ENCODE results near the gene PPIH.
"Not testable (repeated sequence)": the region's sequence is repeated elsewhere in the genome, so short reads cannot be mapped to it uniquely, and the experiment has no call there.

Gene PPIH

GRCh38 chr1:42657981-42658876 is at the start of gene PPIH:
TSS of gene PPIH (plus strand) at chr1:42658423. CDS start at chr1:42658447, 24 bp downstream.
- DNase-seq, result peak; percentile 94

- no peak for DNase-seq
Measured at GRCh38 chr1:42613803-42614131, 44.5 kb upstream of the PPIH start.

DNA sequence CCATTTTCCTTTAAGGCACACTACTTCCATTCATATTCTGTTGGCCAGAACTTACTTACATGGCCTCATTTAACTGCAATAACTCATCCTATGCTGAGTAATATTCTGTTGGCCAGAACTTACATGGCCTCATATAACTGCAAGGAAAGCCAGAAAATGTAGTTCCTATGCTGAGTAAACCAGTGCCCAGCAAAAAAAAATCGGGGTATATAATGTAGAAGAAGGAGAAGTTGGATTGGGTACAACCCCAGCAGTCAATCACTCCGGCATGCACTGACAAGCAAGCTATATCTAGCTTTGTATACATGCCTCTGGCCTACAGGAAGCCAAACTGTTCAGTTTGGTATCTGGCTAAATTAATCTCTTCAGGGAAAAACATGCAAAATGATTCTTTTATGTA is 39.4 kb upstream of the PPIH start:
- no peak for DNase-seq

DNA sequence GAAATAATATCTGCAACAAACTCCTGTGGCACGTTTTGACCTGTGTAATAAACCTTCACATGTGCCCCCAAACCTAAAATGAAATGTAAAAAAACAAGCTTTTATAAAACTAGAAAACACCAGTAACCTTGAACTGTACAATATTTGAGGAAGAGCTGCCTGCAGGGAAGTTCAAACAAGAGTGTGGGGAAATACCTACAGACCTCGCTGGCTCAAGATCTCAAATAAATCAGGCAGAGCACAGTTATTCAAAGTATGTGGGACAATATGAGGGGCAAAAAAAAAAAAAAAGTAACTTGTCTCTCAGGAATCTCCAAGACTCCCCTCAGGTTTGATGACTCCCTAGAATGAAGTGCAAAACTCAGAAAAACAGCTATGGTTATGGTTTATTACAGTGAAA is 37.9 kb upstream of the PPIH start:
- DNase-seq, result no peak

DNA sequence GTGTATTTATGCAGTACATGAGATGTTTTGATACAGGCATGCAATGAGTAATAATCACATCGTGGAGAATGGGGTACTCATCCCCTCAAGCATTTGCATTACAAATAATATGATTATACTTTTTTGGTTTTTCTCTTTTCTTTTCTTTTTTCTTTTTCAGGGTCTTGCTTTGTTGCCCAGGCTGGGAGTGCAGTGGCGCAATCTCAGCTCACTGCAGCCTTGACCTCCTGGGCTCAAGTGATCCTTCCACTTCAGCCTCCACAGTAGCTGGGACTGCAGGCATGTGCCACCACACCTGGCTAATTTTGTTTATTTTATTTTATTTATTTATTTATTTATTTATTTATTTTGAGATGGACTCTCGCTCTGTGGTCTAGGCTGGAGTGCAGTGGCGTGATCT is 37.0 kb upstream of the PPIH start:
- DNase-seq, result not testable (repeated sequence)

GRCh38 chr1:42627205-42627604 is 31.0 kb upstream of the PPIH start:
- DNase-seq, result not testable (repeated sequence)

DNA sequence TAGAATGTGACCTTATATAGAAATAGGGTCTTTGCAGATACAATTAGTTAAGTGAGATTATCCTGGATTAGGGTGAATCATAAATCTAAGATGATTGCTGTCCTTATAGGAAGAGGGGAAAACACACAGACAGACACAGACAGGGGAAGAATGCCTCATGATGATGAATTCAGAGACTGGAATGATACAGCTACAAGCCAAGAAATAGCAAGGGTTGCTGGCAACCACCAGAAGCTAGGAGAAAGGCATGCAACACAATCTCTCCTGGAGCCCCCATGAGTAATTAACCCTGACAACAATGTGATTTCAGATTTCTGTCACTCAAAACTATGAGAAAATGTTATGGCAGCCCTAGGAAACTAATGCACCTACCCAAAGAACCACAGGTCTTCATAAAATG is 19.1 kb upstream of the PPIH start:
- DNase-seq, result no peak

- DNase-seq, result no peak
Measured at GRCh38 chr1:42646056-42646455, 12.2 kb upstream of the PPIH start.

- DNase-seq, result no peak
Measured at GRCh38 chr1:42657201-42657600, 1.0 kb upstream of the PPIH start.

DNA sequence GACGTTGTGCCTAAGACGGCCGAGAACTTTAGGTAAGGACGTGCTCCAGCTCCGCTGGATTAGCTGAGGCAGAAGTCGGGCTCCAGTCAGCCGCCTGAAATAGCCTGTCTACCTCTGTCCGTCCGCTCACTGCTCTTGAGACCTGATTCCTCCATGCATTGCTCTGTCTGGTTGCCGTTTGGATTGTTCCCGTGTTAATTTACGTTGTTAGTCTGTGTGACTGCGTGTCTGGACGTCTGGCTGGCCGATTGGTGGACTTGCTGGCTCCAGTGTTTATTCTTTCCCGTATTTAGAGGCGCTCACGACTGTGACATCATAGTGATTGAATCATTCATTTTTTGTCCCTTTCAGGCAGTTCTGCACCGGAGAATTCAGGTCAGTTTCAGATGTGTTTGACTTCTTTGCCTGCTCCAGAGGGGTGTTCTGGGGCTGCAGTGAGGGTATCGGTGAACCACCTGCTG is 684 bp downstream of the PPIH start:
- DNase-seq, result no peak

DNA sequence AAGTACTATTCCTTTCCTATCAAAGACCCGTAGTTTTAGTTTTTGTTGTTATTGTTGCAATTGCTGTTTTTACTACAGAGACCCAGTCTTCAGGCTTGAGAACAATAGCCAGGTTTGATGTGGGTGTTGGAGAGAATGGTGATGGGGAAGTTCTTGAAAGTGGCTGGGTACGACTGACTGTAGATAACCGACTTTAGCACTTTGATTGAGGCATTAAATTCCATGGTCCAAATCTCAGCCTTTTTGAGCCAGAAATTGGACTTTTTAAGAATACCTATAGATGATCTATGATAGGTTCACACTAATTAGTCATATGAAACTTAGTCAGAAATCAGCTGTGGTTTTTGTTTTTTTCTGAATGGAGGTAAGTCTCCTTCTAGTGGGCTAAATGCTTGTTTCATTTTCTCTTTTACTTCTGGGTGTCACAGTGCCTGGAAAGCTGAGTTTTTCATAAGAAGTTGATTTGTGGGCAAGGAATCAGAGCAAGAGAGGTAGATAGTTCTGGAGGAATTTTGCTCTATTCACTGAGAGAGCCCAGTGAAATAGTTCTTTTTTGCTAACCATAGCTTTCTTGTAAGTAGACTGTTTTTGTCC is 2.8 kb downstream of the PPIH start:
- no peak for DNase-seq

DNA sequence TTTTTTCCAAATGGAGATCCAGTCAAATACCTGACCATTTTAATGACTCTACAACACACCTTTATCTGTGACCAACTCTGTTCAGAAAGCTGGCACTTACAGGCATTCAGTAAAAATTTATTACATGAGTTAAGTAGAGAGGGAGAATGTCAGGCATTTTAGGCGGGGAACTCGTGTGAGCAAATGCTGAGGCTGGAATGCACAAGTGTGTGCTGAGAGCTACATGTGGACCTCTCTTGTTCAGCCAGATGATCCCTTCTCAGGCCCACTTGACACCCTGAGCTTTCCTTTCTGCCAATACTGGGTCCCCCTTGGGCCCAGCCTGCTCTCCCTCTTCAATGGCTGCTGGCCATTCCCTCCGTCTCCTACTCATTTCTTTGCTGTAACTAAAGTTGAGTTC is 11.7 kb downstream of the PPIH start:
- DNase-seq, result no peak

DNA sequence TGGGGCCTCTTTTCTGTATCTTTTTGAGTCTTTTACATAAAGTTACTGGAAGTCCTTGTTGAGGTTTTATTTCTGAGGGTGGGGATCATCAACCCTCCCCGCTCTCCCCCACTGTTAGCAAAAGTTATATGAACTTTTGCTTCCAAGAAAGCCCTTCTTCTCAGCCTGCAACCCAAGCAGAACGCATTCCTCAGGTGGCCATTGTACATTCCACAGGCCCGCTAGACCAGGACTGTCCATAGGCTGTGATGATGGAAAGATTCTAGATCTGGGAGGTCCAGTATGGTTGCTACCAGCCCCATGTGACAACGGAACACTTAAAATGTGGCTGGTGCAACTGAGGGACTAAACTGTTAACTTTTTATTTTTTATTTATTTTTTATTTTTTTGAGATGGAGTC is 12.2 kb downstream of the PPIH start:
- DNase-seq, result no peak

DNA sequence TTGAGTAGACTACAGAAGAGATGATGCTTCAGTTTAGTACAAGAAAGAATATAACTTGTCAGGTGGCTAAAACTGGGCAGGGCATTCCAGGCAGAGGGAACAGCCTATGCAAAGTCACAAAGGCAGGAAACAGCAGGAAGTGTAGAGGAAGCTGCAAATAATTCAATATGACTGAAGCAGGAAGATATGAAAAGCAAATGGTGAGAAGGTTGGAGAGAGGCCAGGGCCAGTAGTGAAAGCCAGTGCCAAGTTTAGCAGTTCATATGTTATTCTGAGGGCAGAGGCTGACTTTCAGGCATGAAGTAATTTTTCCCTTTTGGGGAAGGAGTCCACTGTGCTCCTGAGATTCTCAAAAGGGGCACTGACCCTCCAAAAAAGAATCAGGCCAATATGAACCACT is 16.0 kb downstream of the PPIH start:
- DNase-seq, result no peak

GRCh38 chr1:42674682-42675081 is 16.5 kb downstream of the PPIH start:
- no peak for DNase-seq

- DNase-seq, result no peak
Measured at GRCh38 chr1:42675467-42675866, 17.2 kb downstream of the PPIH start.

GRCh38 chr1:42676534-42677087 is 18.4 kb downstream of the PPIH start:
- no peak for DNase-seq

DNA sequence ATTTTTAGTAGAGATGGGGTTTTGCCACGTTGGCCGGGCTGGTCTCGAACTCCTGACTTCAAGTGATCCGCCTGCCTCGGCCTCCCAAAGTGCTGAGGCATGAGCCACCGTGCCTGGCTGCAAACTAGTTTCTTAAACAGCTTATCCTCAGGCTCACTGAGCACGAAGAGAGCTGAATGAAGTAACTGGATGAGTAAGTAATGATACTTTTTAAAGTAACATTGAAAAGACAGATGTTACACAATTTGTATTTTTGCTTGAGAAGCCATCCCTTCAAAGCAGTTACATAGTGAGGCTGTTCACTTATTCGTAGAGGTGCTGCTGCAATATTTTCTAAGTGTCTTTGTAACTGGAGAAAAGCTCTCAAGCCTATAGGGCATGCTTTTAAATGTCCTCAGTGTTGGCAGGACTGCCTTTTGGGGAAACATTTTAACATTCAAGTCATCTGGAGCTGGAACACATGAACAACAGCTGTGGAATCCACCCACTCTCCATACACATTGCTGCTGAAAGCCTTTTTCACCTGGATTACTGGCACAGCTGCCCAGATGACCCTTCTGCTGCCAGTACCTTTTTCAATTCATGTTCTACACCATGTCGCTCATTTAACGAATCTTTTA is 21.3 kb downstream of the PPIH start:
- no peak for DNase-seq

GRCh38 chr1:42680055-42680454 is 21.8 kb downstream of the PPIH start:
- no peak for DNase-seq

DNA sequence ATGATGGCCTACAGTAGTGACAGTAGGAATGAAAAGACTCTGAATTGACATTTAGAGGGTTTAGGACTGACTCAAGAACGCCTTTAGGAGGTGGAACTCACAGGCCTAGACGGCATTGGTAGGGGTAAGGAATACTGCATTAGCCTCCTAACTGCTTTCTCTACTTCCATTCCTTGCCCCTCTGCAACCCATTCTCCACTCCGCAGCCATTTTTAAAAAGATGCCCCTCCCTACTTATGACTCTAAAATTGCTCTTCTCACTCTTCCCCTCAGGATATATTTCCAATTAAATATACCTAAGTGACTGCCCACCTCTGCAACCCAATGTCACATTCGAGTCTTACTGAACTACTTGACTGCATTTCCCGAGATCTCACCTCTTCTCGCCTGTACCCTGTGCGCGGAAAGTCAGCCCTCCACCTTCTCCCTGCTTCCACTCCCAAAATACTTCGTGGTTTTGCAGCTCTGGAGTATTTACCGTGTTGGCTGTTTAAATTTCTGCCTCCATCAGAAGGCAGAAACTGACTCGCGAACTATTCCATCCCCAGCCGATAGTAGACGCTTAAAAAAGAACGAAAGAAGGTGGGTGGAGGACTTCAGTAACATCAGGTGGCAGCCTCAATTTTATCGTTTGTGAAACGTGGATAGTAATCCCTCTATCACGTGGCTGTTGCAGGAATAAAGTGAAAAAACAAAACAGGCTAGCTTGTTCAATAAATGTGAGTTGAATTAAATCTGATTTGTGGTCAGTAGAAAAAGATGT is 22.9 kb downstream of the PPIH start:
- no peak for DNase-seq

- DNase-seq, result peak; percentile 95
Measured at GRCh38 chr1:42681741-42682483, 23.7 kb downstream of the PPIH start, which contains the start of gene YBX1. TSS of gene YBX1 (plus strand) at chr1:42682418. CDS start at chr1:42682566, 148 bp downstream.

GRCh38 chr1:42682484-42682738 is 24.2 kb downstream of the PPIH start:
- DNase-seq, result not testable (repeated sequence)

All from NCI-H510A (cell line).